Renal cortical epithelial cell (primary cell): ENCODE results near the gene NSUN4. TPM values are rescaled to one million over a fixed set of nuclear protein-coding genes. Genes with fewer than 3 reads are reported as not detected.

Experiments
- DNase-seq: peaks from one replicate; pipeline ENCODE4 v3.0.0-alpha.2; 2011; ENCODE audit warnings: low read depth
- total RNA-seq: library from RNA; depleted of rRNA; stranded (reverse); fragments of >200 nt; gene quantifications from 2 replicates; pipeline ENCODE4 v1.2.3, GENCODE V29; 2014

NSUN4 gene
- total RNA-seq, 1 donor from 2014 or later = 27.4 TPM

- DNase-seq = no peak
Observed at GRCh38 chr1:46405724-46406123, 65.1 kb downstream of the NSUN4 start.

- DNase-seq = no peak
Observed at GRCh38 chr1:46406881-46407608, 66.4 kb downstream of the NSUN4 start.

DNA sequence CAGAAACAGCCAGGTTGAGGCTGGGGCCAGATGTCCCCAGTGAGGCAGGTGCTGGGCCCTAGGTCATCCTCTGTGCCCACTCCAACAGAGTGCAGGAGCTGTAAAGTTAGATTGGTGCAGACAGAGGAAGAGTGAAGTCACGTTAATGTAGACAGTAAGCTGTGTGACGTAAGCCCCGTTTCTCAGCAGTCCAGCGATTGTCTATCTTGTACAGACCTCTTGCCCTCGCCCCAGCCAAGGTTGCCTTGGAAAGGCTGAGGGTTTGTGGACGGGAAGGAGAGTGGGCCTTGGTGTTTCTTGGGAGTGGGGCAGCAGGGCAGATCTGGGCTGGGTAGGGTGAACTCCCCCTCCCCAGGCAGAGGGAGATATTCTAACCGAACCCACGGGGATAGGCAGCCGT is 67.0 kb downstream of the NSUN4 start:
- DNase-seq = no peak

DNA sequence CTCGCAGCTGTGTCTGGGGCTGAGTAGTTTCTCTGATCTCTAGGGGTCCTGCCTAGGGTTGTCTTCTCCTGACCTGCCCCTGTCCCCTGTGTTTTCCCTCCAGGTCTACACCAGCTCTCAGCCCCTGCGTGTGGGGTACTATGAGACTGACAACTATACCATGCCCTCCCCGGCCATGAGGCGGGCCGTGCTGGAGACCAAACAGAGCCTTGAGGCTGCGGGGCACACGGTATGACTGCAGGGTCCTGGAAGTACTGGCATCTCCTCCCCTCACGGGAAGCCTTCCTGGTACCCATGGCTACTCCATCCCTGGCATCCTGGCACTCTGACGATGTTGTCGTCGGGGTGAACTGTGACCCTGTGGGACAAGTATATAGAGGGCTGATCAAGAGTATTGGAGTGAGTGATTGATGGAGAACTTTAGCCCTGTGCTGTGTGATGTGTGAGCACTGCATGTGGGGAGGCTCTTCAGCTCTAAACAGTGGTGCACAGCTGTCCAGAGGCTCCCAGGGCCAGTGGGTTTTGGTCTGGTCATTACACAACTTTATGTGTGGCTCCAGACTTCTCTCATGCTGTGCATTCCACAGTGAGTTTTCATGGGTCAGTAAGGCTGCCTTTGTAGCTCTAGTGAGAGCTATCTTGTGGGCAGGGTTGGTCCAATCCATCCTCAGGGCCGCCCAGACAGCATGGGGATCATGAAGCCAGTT is 67.9 kb downstream of the NSUN4 start:
- DNase-seq = no peak

- no peak for DNase-seq
Observed at GRCh38 chr1:46409063-46409372, 68.4 kb downstream of the NSUN4 start.

- no peak for DNase-seq
Observed at GRCh38 chr1:46410156-46411009, 69.8 kb downstream of the NSUN4 start.

GRCh38 chr1:46411010-46411405 is 70.4 kb downstream of the NSUN4 start:
- no peak for DNase-seq

Other genes with a start within 250 kb of the NSUN4 start
- gene PIK3R3, start 208.2 kb upstream of the NSUN4 start, total RNA-seq = 9.0 and 33.7 TPM in 2 replicates
- 78.7 and 114 TPM in 2 replicates for gene TSPAN1, start 165.7 kb upstream of the NSUN4 start, total RNA-seq
- not detected in 2 replicates for gene P3R3URF, start 164.3 kb upstream of the NSUN4 start, total RNA-seq
- 34.0 and 38.6 TPM in 2 replicates for gene POMGNT1, start 142.4 kb upstream of the NSUN4 start, total RNA-seq
- 2.1 and 13.8 TPM in 2 replicates for gene LURAP1, start 137.5 kb upstream of the NSUN4 start, total RNA-seq
- gene RAD54L, start 93.0 kb upstream of the NSUN4 start, total RNA-seq = 1.9 and 5.4 TPM in 2 replicates
- gene LRRC41, start 37.2 kb upstream of the NSUN4 start, total RNA-seq = 106 and 118 TPM in 2 replicates
- gene UQCRH, start 37.1 kb upstream of the NSUN4 start, total RNA-seq = 526 and 736 TPM in 2 replicates
- gene FAAH, start 53.5 kb downstream of the NSUN4 start, total RNA-seq = 10.8 and 16.1 TPM in 2 replicates
- not detected in 2 replicates for gene DMBX1, start 149.0 kb downstream of the NSUN4 start, total RNA-seq
- gene KNCN, start 210.8 kb downstream of the NSUN4 start, total RNA-seq = not detected in 2 replicates